Liver (tissue), 9 donors: ENCODE results near the gene CLNS1A. TPM values are rescaled to one million over a fixed set of nuclear protein-coding genes. Genes with fewer than 3 reads are reported as not detected.
A peak's percentile ranks its signal among the peaks of the same experiment; 100 is the strongest.

Experiments used
- DNase-seq: peaks from one replicate; pipeline ENCODE4 v3.0.0-alpha.2; 2017; ENCODE audit warnings: low spot score
- H3K27ac ChIP-seq, 2 donors: one replicate each; pipeline ENCODE4 v1.7.0; 2013; ENCODE audit warnings: inconsistent platforms in 2 of 2, low read length in 2 of 2, control low read depth in 1 of 2, low read depth in 1 of 2, mild to moderate bottlenecking in 1 of 2
- H3K27me3 ChIP-seq, 4 donors: one replicate each; pipeline versions ENCODE4 v1.6.1 to v1.7.0; 2013; ENCODE audit warnings: low read length in 3 of 4, inconsistent platforms in 1 of 4, mild to moderate bottlenecking in 1 of 4, moderate library complexity in 1 of 4; ENCODE audit not compliant: control insufficient read depth in 4 of 4, insufficient read depth in 4 of 4
- H3K36me3 ChIP-seq, 4 donors: one replicate each; pipeline versions ENCODE4 v1.6.1 to v1.7.0; 2013; ENCODE audit warnings: low read length in 3 of 4, mild to moderate bottlenecking in 3 of 4, low read depth in 1 of 4, moderate library complexity in 1 of 4; ENCODE audit not compliant: control insufficient read depth in 4 of 4, insufficient read depth in 3 of 4
- H3K4me1 ChIP-seq, 4 donors: one replicate each; pipeline versions ENCODE4 v1.6.1 to v1.7.0; 2013; ENCODE audit warnings: low read length in 3 of 4, mild to moderate bottlenecking in 3 of 4, moderate library complexity in 1 of 4; ENCODE audit not compliant: control insufficient read depth in 4 of 4, insufficient read depth in 4 of 4
- H3K4me3 ChIP-seq, 3 donors: one replicate each; pipeline versions ENCODE4 v1.6.1 to v1.7.0; 2013; ENCODE audit warnings: low read length in 3 of 3, control low read depth in 1 of 3, low read depth in 1 of 3, mild to moderate bottlenecking in 1 of 3
- H3K9ac ChIP-seq, 2 donors: one replicate each; pipeline ENCODE4 v1.7.0; 2013; ENCODE audit warnings: low read length in 2 of 2, mild to moderate bottlenecking in 2 of 2, moderate library complexity in 2 of 2, control low read depth in 1 of 2, low read depth in 1 of 2
- H3K9me3 ChIP-seq, 4 donors: one replicate each; pipeline versions ENCODE4 v1.6.1 to v1.7.0; 2013; ENCODE audit warnings: low read length in 3 of 4; ENCODE audit not compliant: control insufficient read depth in 4 of 4
- CTCF ChIP-seq: fragments of 150-350 bp; IDR thresholded peaks from 2 replicates; pipeline ENCODE4 v1.5.1; 2017; ENCODE audit warnings: improper control_type of control experiment, low read depth, low read length; ENCODE audit not compliant: missing input control
- EGR1 ChIP-seq, 2 donors: IDR thresholded peaks; 2 replicates each; pipeline ENCODE4 v1.6.1; 2016 to 2018; ENCODE audit warnings: antibody characterized with exemption in 2 of 2, low read depth in 2 of 2
- FOXA1 ChIP-seq: IDR thresholded peaks from 2 replicates; pipeline ENCODE4 v1.6.1; 2016; ENCODE audit warnings: antibody characterized with exemption
- FOXA2 ChIP-seq: IDR thresholded peaks from 2 replicates; pipeline ENCODE4 v1.6.1; 2016; ENCODE audit warnings: antibody characterized with exemption
- GABPA ChIP-seq, 2 donors: IDR thresholded peaks in 1 of 2; conservative IDR thresholded peaks in 1 of 2; 2 replicates each; pipeline ENCODE4 v1.6.1; 2016; ENCODE audit warnings: antibody characterized with exemption in 2 of 2, mild to moderate bottlenecking in 1 of 2, moderate library complexity in 1 of 2
- HNF4A ChIP-seq, 2 donors: conservative IDR thresholded peaks; 2 replicates each; pipeline ENCODE4 v1.6.1; 2016; ENCODE audit warnings: antibody characterized with exemption in 2 of 2, mild to moderate bottlenecking in 2 of 2
- HNF4G ChIP-seq: IDR thresholded peaks from 2 replicates; pipeline ENCODE4 v1.6.1; 2016; ENCODE audit warnings: antibody characterized with exemption
- JUND ChIP-seq, 2 donors: IDR thresholded peaks; 2 replicates each; pipeline ENCODE4 v1.6.1; 2016; ENCODE audit warnings: antibody characterized with exemption in 2 of 2
- NR2F2 ChIP-seq: IDR thresholded peaks from 2 replicates; pipeline ENCODE4 v1.6.1; 2016; ENCODE audit warnings: antibody characterized with exemption
- RAD21 ChIP-seq, 2 donors: IDR thresholded peaks; 2 replicates each; pipeline ENCODE4 v1.6.1; 2016; ENCODE audit warnings: antibody characterized with exemption in 2 of 2, mild to moderate bottlenecking in 2 of 2
- REST ChIP-seq: IDR thresholded peaks from 2 replicates; pipeline ENCODE4 v1.6.1; 2016; ENCODE audit warnings: antibody characterized with exemption, mild to moderate bottlenecking
- RXRA ChIP-seq, 2 donors: IDR thresholded peaks; 2 replicates each; pipeline ENCODE4 v1.6.1; 2017 to 2018; ENCODE audit warnings: antibody characterized with exemption in 2 of 2, mild to moderate bottlenecking in 1 of 2
- SP1 ChIP-seq: IDR thresholded peaks from 2 replicates; pipeline ENCODE4 v1.6.1; 2018; ENCODE audit warnings: antibody characterized with exemption, mild to moderate bottlenecking
- TAF1 ChIP-seq: conservative IDR thresholded peaks from 2 replicates; pipeline ENCODE4 v1.6.1; 2016; ENCODE audit warnings: antibody characterized with exemption, mild to moderate bottlenecking
- YY1 ChIP-seq: IDR thresholded peaks from 2 replicates; pipeline ENCODE4 v1.6.1; 2016; ENCODE audit warnings: antibody characterized with exemption, mild to moderate bottlenecking
- WGBS: extraction: QIAGEN DNeasy Blood & Tissue Kit; methylation state at CpG from one replicate; pipeline ENCODE4 v1.1.7; 2013; 5-methylcytosine and 5-hydroxymethylcytosine counted together
- polyA plus RNA-seq, 2 donors: library from polyadenylated mRNA; stranded (reverse) in 1 of 2; unstranded in 1 of 2; fragments of 200-250 nt in 1 of 2; fragments of >200 nt in 1 of 2; fragmentation: Nextera tagmentation in 1 of 2; extraction: Ambion mirVana in 1 of 2; gene quantifications; one replicate each; pipeline versions ENCODE4 v1.2.1 to v1.2.3, GENCODE V29; 2013 to 2015
- total RNA-seq, 2 donors: library from RNA; depleted of rRNA; stranded (reverse); fragments of >200 nt; gene quantifications; one replicate each; pipeline ENCODE4 v1.2.3, GENCODE V29; 2014
- TF ChIP-seq, protein P1 (sequence below): IDR thresholded peaks from 2 replicates; pipeline ENCODE4 v1.6.1; 2016; ENCODE audit warnings: antibody characterized with exemption
- TF ChIP-seq, protein P2 (sequence below): IDR thresholded peaks from 2 replicates; pipeline ENCODE4 v1.6.1; 2016; ENCODE audit warnings: antibody characterized with exemption
- TF ChIP-seq, protein P3 (sequence below): IDR thresholded peaks from 2 replicates; pipeline ENCODE4 v1.6.1; 2016; ENCODE audit warnings: antibody characterized with exemption
- donor health status: healthy.
- donor health status: healthy.
- donor health status: healthy.
- donor health status: healthy.
- donor health status: healthy.

CLNS1A gene
- total and polyA plus RNA-seq, 4 donors: 40.4 to 92.8 (median 70.5) TPM

GRCh38 chr11:77636731-77637344 lies 756 bp downstream of the CLNS1A start:
- TF ChIP-seq, protein P1, sequence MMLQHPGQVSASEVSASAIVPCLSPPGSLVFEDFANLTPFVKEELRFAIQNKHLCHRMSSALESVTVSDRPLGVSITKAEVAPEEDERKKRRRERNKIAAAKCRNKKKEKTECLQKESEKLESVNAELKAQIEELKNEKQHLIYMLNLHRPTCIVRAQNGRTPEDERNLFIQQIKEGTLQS: no peak
- TF ChIP-seq HNF4A (conservative IDR thresholded peaks at IDR 0.05): no peak
- no peak for TF ChIP-seq FOXA2
- no peak for TF ChIP-seq GABPA (IDR thresholded peaks at IDR 0.05 in 1 of 2, conservative IDR thresholded peaks at IDR 0.05 in 1 of 2)
- no peak for TF ChIP-seq SP1
- no peak for TF ChIP-seq RXRA (IDR thresholded peaks at IDR 0.05)
- TF ChIP-seq NR2F2: no peak
- TF ChIP-seq JUND (IDR thresholded peaks at IDR 0.05): no peak
- TF ChIP-seq FOXA1: no peak
- TF ChIP-seq EGR1 (IDR thresholded peaks at IDR 0.05; ENCODE audit: low read depth in 2 of 2): no peak
- TF ChIP-seq CTCF: no peak
- TF ChIP-seq TAF1: no peak
- TF ChIP-seq RAD21 (IDR thresholded peaks at IDR 0.05): no peak
- TF ChIP-seq REST: no peak
- TF ChIP-seq, protein P2, sequence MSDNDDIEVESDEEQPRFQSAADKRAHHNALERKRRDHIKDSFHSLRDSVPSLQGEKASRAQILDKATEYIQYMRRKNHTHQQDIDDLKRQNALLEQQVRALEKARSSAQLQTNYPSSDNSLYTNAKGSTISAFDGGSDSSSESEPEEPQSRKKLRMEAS: no peak
- TF ChIP-seq YY1: no peak
- TF ChIP-seq HNF4G: no peak
- TF ChIP-seq, protein P3, sequence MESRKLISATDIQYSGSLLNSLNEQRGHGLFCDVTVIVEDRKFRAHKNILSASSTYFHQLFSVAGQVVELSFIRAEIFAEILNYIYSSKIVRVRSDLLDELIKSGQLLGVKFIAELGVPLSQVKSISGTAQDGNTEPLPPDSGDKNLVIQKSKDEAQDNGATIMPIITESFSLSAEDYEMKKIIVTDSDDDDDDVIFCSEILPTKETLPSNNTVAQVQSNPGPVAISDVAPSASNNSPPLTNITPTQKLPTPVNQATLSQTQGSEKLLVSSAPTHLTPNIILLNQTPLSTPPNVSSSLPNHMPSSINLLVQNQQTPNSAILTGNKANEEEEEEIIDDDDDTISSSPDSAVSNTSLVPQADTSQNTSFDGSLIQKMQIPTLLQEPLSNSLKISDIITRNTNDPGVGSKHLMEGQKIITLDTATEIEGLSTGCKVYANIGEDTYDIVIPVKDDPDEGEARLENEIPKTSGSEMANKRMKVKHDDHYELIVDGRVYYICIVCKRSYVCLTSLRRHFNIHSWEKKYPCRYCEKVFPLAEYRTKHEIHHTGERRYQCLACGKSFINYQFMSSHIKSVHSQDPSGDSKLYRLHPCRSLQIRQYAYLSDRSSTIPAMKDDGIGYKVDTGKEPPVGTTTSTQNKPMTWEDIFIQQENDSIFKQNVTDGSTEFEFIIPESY: no peak
- no peak for DNase-seq
- H3K9ac ChIP-seq: peak overlapping the region; percentile 9 to 89
- H3K9me3 ChIP-seq: no peaks in the 10 kb centered on the region
- H3K36me3 ChIP-seq: peaks cover 0 to 3% (median 0%) of the 10 kb centered on the region in 4 donors
- 3% methylated on average over 14 of the region's 14 CpGs for WGBS
- peak overlapping the region in 1 of 2 donors; percentile 85 for H3K27ac ChIP-seq
- H3K27me3 ChIP-seq: no peaks in the 10 kb centered on the region
- peak overlapping the region; percentile 67 to 99 (median 85) for H3K4me3 ChIP-seq
- peaks cover 4 to 29% (median 15%) of the 10 kb centered on the region in 4 donors for H3K4me1 ChIP-seq
